ENCODE results near the gene TXNL4A.

DNA sequence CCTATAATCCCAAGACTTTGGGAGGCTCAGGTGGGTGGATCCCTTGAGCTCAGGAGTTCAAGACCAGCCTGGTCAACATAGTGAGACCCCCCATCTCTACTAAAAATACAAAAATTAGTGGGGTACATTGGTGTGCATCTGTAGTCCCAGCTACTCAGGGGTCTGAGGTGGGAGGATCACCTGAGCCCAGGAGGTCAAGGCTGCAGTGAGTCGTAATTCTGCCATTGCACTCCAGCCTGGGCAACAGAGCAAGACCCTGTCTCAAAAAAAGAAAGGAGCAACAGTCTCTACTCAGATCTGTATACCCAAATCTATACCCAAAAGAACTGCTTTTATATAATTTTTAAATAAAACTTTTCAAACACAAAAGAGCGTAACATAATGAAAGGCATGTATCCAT lies 29.4 kb downstream of the TXNL4A start:
- TF ChIP-seq EZH2 (optimal IDR thresholded peaks at IDR 0.05; ENCODE audit: low read depth, low read length): no peak
- TF ChIP-seq, protein P1, sequence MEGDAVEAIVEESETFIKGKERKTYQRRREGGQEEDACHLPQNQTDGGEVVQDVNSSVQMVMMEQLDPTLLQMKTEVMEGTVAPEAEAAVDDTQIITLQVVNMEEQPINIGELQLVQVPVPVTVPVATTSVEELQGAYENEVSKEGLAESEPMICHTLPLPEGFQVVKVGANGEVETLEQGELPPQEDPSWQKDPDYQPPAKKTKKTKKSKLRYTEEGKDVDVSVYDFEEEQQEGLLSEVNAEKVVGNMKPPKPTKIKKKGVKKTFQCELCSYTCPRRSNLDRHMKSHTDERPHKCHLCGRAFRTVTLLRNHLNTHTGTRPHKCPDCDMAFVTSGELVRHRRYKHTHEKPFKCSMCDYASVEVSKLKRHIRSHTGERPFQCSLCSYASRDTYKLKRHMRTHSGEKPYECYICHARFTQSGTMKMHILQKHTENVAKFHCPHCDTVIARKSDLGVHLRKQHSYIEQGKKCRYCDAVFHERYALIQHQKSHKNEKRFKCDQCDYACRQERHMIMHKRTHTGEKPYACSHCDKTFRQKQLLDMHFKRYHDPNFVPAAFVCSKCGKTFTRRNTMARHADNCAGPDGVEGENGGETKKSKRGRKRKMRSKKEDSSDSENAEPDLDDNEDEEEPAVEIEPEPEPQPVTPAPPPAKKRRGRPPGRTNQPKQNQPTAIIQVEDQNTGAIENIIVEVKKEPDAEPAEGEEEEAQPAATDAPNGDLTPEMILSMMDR (IDR thresholded peaks at IDR 0.05; ENCODE audit: low read length): no peak
